Liver (tissue), 9 donors: Measurements from ENCODE around the gene PCDH12. TPM values are rescaled to one million over a fixed set of nuclear protein-coding genes. Genes with fewer than 3 reads are reported as not detected.

ENCODE experiments used
- DNase-seq: peaks from one replicate; pipeline ENCODE4 v3.0.0-alpha.2; 2017; ENCODE audit warnings: low spot score
- H3K27ac ChIP-seq, 2 donors: one replicate each; pipeline ENCODE4 v1.7.0; 2013; ENCODE audit warnings: inconsistent platforms in 2 of 2, low read length in 2 of 2, control low read depth in 1 of 2, low read depth in 1 of 2, mild to moderate bottlenecking in 1 of 2
- H3K27me3 ChIP-seq, 4 donors: one replicate each; pipeline versions ENCODE4 v1.6.1 to v1.7.0; 2013; ENCODE audit warnings: low read length in 3 of 4, inconsistent platforms in 1 of 4, mild to moderate bottlenecking in 1 of 4, moderate library complexity in 1 of 4; ENCODE audit not compliant: control insufficient read depth in 4 of 4, insufficient read depth in 4 of 4
- H3K36me3 ChIP-seq, 4 donors: one replicate each; pipeline versions ENCODE4 v1.6.1 to v1.7.0; 2013; ENCODE audit warnings: low read length in 3 of 4, mild to moderate bottlenecking in 3 of 4, low read depth in 1 of 4, moderate library complexity in 1 of 4; ENCODE audit not compliant: control insufficient read depth in 4 of 4, insufficient read depth in 3 of 4
- H3K4me1 ChIP-seq, 4 donors: one replicate each; pipeline versions ENCODE4 v1.6.1 to v1.7.0; 2013; ENCODE audit warnings: low read length in 3 of 4, mild to moderate bottlenecking in 3 of 4, moderate library complexity in 1 of 4; ENCODE audit not compliant: control insufficient read depth in 4 of 4, insufficient read depth in 4 of 4
- H3K4me3 ChIP-seq, 3 donors: one replicate each; pipeline versions ENCODE4 v1.6.1 to v1.7.0; 2013; ENCODE audit warnings: low read length in 3 of 3, control low read depth in 1 of 3, low read depth in 1 of 3, mild to moderate bottlenecking in 1 of 3
- H3K9ac ChIP-seq, 2 donors: one replicate each; pipeline ENCODE4 v1.7.0; 2013; ENCODE audit warnings: low read length in 2 of 2, mild to moderate bottlenecking in 2 of 2, moderate library complexity in 2 of 2, control low read depth in 1 of 2, low read depth in 1 of 2
- H3K9me3 ChIP-seq, 4 donors: one replicate each; pipeline versions ENCODE4 v1.6.1 to v1.7.0; 2013; ENCODE audit warnings: low read length in 3 of 4; ENCODE audit not compliant: control insufficient read depth in 4 of 4
- ATF3 ChIP-seq: IDR thresholded peaks from 2 replicates; pipeline ENCODE4 v1.6.1; 2016; ENCODE audit warnings: antibody characterized with exemption
- EGR1 ChIP-seq, 2 donors: IDR thresholded peaks; 2 replicates each; pipeline ENCODE4 v1.6.1; 2016 to 2018; ENCODE audit warnings: antibody characterized with exemption in 2 of 2, low read depth in 2 of 2
- FOXA1 ChIP-seq: IDR thresholded peaks from 2 replicates; pipeline ENCODE4 v1.6.1; 2016; ENCODE audit warnings: antibody characterized with exemption
- FOXA2 ChIP-seq: IDR thresholded peaks from 2 replicates; pipeline ENCODE4 v1.6.1; 2016; ENCODE audit warnings: antibody characterized with exemption
- GABPA ChIP-seq, 2 donors: IDR thresholded peaks in 1 of 2; conservative IDR thresholded peaks in 1 of 2; 2 replicates each; pipeline ENCODE4 v1.6.1; 2016; ENCODE audit warnings: antibody characterized with exemption in 2 of 2, mild to moderate bottlenecking in 1 of 2, moderate library complexity in 1 of 2
- HNF4G ChIP-seq: IDR thresholded peaks from 2 replicates; pipeline ENCODE4 v1.6.1; 2016; ENCODE audit warnings: antibody characterized with exemption
- JUND ChIP-seq, 2 donors: IDR thresholded peaks; 2 replicates each; pipeline ENCODE4 v1.6.1; 2016; ENCODE audit warnings: antibody characterized with exemption in 2 of 2
- MAX ChIP-seq: IDR thresholded peaks from 2 replicates; pipeline ENCODE4 v1.6.1; 2016; ENCODE audit warnings: antibody characterized with exemption
- NR2F2 ChIP-seq: IDR thresholded peaks from 2 replicates; pipeline ENCODE4 v1.6.1; 2016; ENCODE audit warnings: antibody characterized with exemption
- RAD21 ChIP-seq, 2 donors: IDR thresholded peaks; 2 replicates each; pipeline ENCODE4 v1.6.1; 2016; ENCODE audit warnings: antibody characterized with exemption in 2 of 2, mild to moderate bottlenecking in 2 of 2
- REST ChIP-seq: IDR thresholded peaks from 2 replicates; pipeline ENCODE4 v1.6.1; 2016; ENCODE audit warnings: antibody characterized with exemption, mild to moderate bottlenecking
- RXRA ChIP-seq, 2 donors: IDR thresholded peaks; 2 replicates each; pipeline ENCODE4 v1.6.1; 2017 to 2018; ENCODE audit warnings: antibody characterized with exemption in 2 of 2, mild to moderate bottlenecking in 1 of 2
- SP1 ChIP-seq: IDR thresholded peaks from 2 replicates; pipeline ENCODE4 v1.6.1; 2018; ENCODE audit warnings: antibody characterized with exemption, mild to moderate bottlenecking
- TAF1 ChIP-seq: conservative IDR thresholded peaks from 2 replicates; pipeline ENCODE4 v1.6.1; 2016; ENCODE audit warnings: antibody characterized with exemption, mild to moderate bottlenecking
- YY1 ChIP-seq: IDR thresholded peaks from 2 replicates; pipeline ENCODE4 v1.6.1; 2016; ENCODE audit warnings: antibody characterized with exemption, mild to moderate bottlenecking
- ZBTB33 ChIP-seq: IDR thresholded peaks from 2 replicates; pipeline ENCODE4 v1.6.1; 2016; ENCODE audit warnings: antibody characterized with exemption
- WGBS: extraction: QIAGEN DNeasy Blood & Tissue Kit; methylation state at CpG from one replicate; pipeline ENCODE4 v1.1.7; 2013; 5-methylcytosine and 5-hydroxymethylcytosine counted together
- polyA plus RNA-seq, 2 donors: library from polyadenylated mRNA; stranded (reverse) in 1 of 2; unstranded in 1 of 2; fragments of 200-250 nt in 1 of 2; fragments of >200 nt in 1 of 2; fragmentation: Nextera tagmentation in 1 of 2; extraction: Ambion mirVana in 1 of 2; gene quantifications; one replicate each; pipeline versions ENCODE4 v1.2.1 to v1.2.3, GENCODE V29; 2013 to 2015
- total RNA-seq, 2 donors: library from RNA; depleted of rRNA; stranded (reverse); fragments of >200 nt; gene quantifications; one replicate each; pipeline ENCODE4 v1.2.3, GENCODE V29; 2014
- donor health status: healthy.
- donor health status: healthy.
- donor health status: healthy.
- donor health status: healthy.
- donor health status: healthy.

Gene PCDH12
- total and polyA plus RNA-seq, 4 donors = 0.74 to 4.9 (median 3.8) TPM

DNA sequence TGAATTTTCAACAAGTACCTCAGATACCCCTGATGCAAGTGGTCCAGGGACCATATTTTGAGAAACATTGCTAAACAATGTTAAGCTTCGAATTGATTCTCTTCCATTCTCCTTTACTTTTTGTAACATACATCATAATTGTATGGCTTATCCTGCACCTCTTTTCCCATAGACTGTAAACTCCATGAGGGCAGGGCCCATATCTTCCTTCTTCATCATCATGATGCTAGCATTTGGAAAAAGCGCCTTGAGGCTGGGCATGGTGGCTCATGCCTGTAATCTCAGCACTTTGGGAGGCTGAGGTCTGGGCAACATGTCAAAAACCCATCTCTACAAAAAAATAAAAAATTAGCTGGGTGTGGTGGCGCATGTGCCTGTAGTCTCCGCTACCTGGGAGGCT, 48.8 kb downstream of the PCDH12 start:
- TF ChIP-seq GABPA (IDR thresholded peaks at IDR 0.05 in 1 of 2, conservative IDR thresholded peaks at IDR 0.05 in 1 of 2) = no peak
- no peak for TF ChIP-seq JUND (IDR thresholded peaks at IDR 0.05)
- TF ChIP-seq FOXA1 = no peak
- no peak for TF ChIP-seq NR2F2
- TF ChIP-seq HNF4G = no peak
- TF ChIP-seq ZBTB33 = no peak
- TF ChIP-seq EGR1 (IDR thresholded peaks at IDR 0.05; ENCODE audit: low read depth in 2 of 2) = no peak
- no peak for TF ChIP-seq FOXA2
- TF ChIP-seq RXRA (IDR thresholded peaks at IDR 0.05) = no peak
- no peak for TF ChIP-seq YY1
- TF ChIP-seq MAX = no peak
- no peak for TF ChIP-seq REST
- WGBS = 96% methylated on average over 4 of the region's 4 CpGs
- no peak for DNase-seq

DNA sequence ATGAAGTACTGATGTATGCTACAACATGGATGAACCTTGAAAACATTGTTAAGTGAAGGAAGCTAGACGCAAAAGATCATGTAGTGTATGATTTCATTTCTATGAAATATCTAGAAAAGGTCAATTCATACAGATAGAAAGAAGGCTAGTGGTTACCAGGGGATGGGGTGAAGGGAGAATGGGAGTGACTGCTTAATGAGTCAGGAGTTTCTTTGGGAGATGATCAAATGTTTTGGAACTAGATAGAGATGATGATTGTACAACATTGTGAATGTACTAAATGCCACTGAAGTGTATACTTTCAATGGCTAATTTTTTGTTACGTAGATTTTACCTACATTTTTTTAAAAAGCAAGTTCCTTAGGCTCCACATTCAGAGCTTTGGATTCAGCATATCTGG, 49.2 kb downstream of the PCDH12 start:
- no peak for TF ChIP-seq SP1
- Histone ChIP-seq H3K9ac (no peak overlapping the region), H3K4me1 (peaks cover 0 to 1% (median under 1%) of the 10 kb centered on the region in 4 donors), H3K27me3 (no peaks in the 10 kb centered on the region), H3K4me3 (no peak overlapping the region), H3K36me3 (no peaks in the 10 kb centered on the region), H3K27ac (no peak overlapping the region), H3K9me3 (no peaks in the 10 kb centered on the region)
- 93% methylated on average over 2 of the region's 2 CpGs for WGBS
- DNase-seq = no peak

More for the DNA sequence above, 48.8 kb downstream of the PCDH12 start:
- Histone ChIP-seq H3K9me3 (no peaks in the 10 kb centered on the region), H3K4me1 (peaks cover 0 to 5% (median 4%) of the 10 kb centered on the region in 4 donors), H3K36me3 (no peaks in the 10 kb centered on the region), H3K9ac (no peak overlapping the region), H3K27me3 (no peaks in the 10 kb centered on the region), H3K4me3 (no peak overlapping the region), H3K27ac (no peak overlapping the region)

DNA sequence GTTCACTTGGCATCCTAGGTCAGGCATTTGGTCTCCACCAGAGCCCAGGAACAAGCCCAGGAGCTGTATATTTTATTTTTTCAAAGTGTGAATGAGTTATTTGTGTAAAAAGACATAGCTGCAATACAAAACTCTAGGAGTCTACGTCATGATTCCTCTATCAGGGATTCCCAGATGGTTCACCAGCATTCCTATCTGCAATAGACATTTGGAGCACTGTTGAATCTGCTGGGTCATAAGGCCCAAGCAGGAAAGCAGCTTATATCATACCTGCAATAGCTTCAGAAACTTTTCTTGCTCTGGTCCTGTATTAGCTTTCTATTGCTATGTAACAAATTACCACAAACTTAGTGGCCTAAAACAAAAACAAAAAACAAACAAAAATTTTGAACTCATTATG, 51.0 kb downstream of the PCDH12 start:
- H3K36me3 ChIP-seq = no peaks in the 10 kb centered on the region
- 0% methylated on average over 1 of the region's 1 CpG for WGBS
- no peaks in the 10 kb centered on the region for H3K27me3 ChIP-seq
- H3K4me3 ChIP-seq = no peak overlapping the region
- H3K9me3 ChIP-seq = no peaks in the 10 kb centered on the region
- H3K9ac ChIP-seq = no peak overlapping the region
- H3K4me1 ChIP-seq = no peaks in the 10 kb centered on the region
- H3K27ac ChIP-seq = no peak overlapping the region
- DNase-seq = no peak
- TF ChIP-seq ATF3 = no peak
- no peak for TF ChIP-seq FOXA1
- TF ChIP-seq TAF1 = no peak
- TF ChIP-seq ZBTB33 = no peak
- TF ChIP-seq MAX = no peak
- no peak for TF ChIP-seq REST
- TF ChIP-seq SP1 = no peak
- no peak for TF ChIP-seq HNF4G
- no peak for TF ChIP-seq NR2F2
- no peak for TF ChIP-seq JUND (IDR thresholded peaks at IDR 0.05)
- TF ChIP-seq FOXA2 = no peak
- no peak for TF ChIP-seq GABPA (IDR thresholded peaks at IDR 0.05 in 1 of 2, conservative IDR thresholded peaks at IDR 0.05 in 1 of 2)
- no peak for TF ChIP-seq RAD21 (IDR thresholded peaks at IDR 0.05)
